Activated CD8-positive, alpha-beta memory T cell treated with anti-CD3 and anti-CD28 coated beads, Interleukin-2, amount 50 U/mL, for 24 hours (primary cell): ENCODE data around the gene MPP2.
"Not testable (repeated sequence)": the region's sequence is repeated elsewhere in the genome, so short reads cannot be mapped to it uniquely, and the experiment has no call there.

Source experiments
- DNase-seq: peaks from one replicate; pipeline ENCODE4 v3.0.0-alpha.2; 2020; ENCODE audit errors: extremely low read depth

Gene MPP2

GRCh38 chr17:43846963-43847371 lies 60.4 kb downstream of the MPP2 start, which contains the start of gene CD300LG:
Gene CD300LG (plus strand): TSS chr17:43847176. CDS start chr17:43847217, 41 bp downstream.
- no peak for DNase-seq

DNA sequence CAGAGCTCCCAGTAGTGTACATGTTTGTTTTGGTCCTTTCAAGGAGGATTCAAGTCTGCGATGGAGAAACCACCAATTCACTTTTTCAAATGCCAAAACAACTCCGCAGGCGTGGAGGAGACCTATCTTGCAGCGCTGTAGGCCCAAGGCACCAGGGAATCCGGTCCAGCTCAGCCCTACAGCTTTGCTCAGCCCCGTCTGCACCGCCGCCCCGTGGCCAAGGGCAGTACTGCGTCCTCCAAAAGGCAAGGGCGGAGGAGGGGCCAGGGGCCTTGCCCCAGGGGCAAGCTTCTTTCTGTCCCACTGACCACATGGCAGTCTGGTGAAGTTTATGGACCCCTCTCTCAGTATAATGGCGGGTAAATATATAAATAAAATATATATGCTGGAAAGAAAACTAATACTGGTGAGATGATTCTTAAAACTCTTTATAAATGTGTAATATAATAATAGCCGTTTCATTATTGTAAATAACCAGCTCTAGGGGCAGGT lies 61.1 kb downstream of the MPP2 start:
- DNase-seq, result peak; percentile 35

DNA sequence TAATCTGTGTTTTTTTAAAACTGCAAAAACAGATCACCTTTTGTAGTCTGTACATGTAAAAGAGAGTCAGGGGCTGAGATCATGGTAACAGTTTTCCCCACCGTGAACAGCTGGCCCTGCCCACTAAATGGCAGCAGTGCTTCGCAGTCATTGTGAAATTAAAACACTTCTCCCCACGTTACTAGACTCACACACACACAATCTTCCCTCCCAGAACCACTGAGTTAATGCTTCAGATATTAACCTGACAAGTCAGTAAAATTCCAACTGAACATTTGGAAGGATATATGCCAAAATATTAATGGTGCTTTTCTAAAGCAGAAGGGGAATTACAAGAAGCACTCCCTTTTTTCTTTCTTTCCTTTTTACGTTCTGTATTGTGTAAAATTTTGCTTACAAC lies 61.6 kb downstream of the MPP2 start:
- no peak for DNase-seq

DNA sequence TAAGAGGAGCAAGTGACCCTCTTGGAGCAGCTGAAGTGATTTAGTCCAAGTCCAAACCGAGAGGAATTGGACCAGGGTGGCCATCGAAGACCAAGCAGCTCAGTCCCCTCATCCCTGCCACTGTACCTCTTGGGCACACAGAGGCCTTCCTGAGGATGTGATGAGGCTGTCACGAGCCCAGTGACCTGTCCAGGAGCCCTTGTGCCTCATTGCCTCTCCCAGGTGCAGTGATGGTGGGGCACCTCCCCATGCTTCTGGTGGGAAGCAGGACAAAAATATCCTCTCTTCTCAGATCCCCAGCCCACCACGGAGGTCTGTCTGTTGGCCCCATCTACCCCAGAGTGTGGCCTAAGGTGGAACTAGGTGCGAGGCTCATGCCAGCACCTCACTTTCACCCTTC lies 63.1 kb downstream of the MPP2 start:
- no peak for DNase-seq

GRCh38 chr17:43842975-43843325 lies 64.4 kb downstream of the MPP2 start:
- DNase-seq, result no peak

DNA sequence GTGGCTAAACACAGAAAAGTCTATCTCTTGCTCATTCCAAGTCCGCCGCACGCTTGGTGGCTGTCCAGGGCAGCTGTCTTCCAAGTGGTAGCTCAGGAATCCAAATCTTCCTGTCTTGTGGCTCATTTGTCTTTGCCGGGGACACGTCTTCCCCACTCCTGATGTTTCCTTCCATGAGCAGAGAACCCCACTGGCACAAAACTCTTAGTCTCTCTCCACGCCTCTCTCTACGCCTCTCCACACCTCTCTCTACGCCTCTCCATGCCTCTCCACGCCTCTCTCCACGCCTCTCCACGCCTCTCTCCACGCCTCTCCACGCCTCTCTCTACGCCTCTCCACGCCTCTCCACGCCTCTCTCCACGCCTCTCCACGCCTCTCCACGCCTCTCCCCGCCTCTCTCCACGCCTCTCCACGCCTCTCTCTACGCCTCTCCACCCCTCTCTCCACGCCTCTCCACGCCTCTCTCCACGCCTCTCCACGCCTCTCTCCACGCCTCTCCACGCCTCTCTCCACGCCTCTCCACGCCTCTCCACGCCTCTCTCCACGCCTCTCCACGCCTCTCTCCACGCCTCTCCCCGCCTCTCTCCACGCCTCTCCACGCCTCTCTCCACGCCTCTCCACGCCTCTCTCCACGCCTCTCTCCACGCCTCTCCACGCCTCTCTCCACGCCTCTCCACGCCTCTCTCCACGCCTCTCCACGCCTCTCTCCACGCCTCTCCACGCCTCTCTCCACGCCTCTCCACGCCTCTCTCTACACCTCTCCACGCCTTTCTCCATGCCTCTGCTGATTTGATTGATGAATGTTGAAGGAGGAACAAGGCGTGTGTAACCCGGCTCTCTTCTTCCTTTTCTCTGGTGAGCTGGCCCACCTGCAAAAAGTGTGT lies 65.0 kb downstream of the MPP2 start:
- not testable (repeated sequence) for DNase-seq

- DNase-seq, result no peak
These were observed 66.1 kb downstream of the MPP2 start for GRCh38 chr17:43841282-43841681.

DNA sequence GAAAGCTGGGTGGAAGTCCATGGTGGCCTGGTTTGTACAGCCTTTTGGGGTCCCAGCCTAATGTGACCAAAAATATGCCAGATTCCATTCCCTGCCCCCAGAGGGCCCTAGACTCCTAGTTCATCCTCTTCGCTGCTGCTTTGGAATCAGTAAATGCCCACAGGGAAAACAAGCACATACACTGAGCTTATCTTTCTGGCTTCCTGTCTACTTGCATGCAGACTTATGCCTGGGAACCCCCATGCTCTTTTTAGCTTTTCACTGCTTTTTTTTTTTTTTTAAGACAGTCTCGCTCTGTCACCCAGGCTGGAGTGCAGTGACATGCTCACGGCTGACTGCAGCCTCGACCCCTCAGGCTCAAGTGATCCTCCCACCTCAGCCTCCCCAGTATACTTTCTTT lies 66.5 kb downstream of the MPP2 start:
- no peak for DNase-seq

DNA sequence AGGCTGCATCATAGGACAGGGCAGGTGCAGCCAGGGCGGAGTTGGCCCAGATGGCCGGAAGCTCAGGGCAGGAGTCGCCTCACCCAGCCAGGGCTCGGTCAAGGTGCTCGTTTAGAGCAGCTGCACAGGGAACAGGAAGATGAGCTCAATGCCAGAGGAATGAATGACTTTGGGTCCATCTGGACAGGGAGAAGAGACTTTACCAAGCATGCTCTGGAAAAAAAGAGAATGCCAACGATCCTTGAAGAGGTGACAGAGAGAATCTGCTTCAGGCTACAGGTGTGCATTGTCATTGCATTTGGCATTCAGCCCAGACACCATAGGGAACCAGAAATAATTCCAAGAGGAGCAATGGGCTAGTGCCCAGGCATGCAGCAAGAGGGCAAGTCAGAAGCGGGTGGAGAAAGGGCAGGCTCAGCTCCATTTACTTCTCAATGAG lies 67.6 kb downstream of the MPP2 start:
- no peak for DNase-seq

DNA sequence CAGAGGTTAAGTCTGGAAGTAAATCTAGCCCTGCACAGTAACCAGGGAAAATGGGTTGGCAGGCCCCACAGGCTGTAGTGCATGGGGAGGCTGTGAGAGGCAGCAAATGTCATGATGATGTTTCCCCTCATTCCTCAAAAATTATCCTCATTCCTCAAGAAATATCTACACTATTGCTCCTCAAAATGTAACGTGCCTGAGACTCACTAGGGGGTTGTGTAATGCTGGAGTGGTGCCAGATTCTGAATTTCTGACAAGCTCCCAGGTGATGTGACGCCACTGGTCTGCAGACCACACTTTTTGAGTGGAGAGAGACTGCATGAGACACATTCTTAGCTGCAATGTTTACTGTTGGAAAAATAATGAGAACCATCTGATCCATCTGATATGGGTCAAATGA lies 73.2 kb downstream of the MPP2 start:
- DNase-seq, result no peak

DNA sequence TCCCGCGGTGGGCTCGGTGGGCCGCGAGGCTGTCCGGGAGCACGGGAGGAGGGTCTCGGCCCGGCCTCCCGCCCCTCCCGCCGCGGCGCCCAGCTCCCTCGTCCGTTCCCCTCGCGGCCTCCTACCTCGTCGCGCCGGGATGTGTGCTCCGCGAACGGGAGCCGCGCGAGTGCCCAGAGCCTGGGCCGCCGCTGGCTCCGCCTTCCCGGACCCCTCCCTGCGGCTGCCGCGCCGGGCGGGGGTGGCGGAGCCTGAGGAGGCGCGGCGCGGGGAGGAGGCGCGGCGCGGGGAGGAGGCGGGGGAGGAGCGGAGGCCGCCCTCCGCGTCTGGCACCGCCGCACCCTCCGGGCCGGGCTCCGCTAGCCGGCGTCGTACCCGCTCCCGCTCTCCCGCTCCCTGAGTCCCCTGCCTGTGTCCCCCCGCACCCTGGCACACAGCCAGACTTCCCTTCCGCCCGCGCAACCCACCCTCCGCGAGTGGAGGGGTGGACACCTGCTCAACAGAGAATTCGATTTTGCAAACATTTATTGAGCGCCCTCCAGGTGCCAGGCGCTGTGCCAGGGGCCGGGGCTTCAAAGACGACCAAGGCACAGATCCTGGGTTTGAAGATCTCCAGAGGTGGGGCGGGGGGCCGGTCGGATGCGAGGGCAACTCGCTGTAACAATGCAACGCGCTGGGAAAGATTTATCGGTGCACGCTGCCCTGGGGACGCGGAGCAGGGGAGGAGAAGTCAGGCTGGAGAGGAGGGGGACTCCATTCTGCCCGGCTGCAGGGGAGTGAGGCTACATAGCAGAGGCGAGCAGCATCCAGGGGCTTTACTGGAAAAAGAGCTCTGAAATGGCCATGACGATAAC lies 74.1 kb downstream of the MPP2 start, which contains the start of gene MPP3:
Gene MPP3 (minus strand): TSS at position 171 of the 854 bp plus-strand sequence. CDS start 1,240 bp downstream, outside the sequence.
- DNase-seq, result no peak

GRCh38 chr17:43832168-43832975 lies 75.0 kb downstream of the MPP2 start:
- no peak for DNase-seq

- no peak for DNase-seq
These were observed 75.7 kb downstream of the MPP2 start for GRCh38 chr17:43831633-43832032.

DNA sequence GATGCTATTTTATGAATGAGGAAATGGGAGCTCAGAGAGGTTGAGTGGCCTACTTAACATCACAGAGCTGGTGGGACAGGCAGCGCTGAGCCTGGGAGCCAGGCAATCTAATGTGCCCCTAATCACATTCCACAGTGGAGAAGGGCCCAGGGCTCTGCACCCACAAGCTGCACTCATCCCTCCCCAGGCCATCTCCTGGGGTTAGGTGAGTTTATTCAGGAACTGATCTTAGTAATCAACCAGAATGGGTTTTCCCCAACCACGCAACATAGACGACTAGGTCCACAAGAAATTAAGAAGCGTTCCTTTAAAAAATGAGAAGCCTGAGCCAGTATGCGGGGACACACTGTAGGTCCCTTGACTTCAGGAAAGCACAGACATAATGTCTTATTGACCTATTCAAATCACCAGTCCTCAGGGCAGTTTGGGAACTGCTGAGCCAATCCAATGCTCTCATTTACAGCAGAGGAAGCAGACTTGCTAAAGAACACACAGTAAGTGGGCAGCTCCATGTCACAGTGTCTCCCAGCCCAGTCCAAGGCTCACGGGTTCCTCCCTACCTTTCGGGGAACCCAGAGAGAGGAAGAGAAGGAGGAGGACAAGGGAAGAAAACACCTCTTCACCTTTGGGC lies 76.7 kb downstream of the MPP2 start:
- no peak for DNase-seq

- DNase-seq, result no peak
These were observed 77.6 kb downstream of the MPP2 start for GRCh38 chr17:43829738-43830137.

- DNase-seq, result no peak
These were observed 79.7 kb downstream of the MPP2 start for GRCh38 chr17:43827596-43827995.

GRCh38 chr17:43826206-43826605 lies 81.1 kb downstream of the MPP2 start:
- DNase-seq, result no peak

- no peak for DNase-seq
These were observed 81.8 kb downstream of the MPP2 start for GRCh38 chr17:43825567-43825966.
